ENCODE results near the gene ZNF541. TPM values are rescaled to one million over a fixed set of nuclear protein-coding genes. Genes with fewer than 3 reads are reported as not detected.

Gene ZNF541
- total RNA-seq, 1 donor from 2014 or later: 0.26 TPM

- intact Hi-C loops (cut with DNase I): loop anchor here (10.0 kb wide), 1 partner anchor 80 kb away; no protein-coding TSS in a partner anchor
- no peaks in the 10 kb centered on the region for H3K9me3 ChIP-seq
- ATAC-seq (no peak), DNase-seq (no peak)
- H3K4me1 ChIP-seq: peaks cover 29% of the 10 kb centered on the region
- no peak overlapping the region for H3K4me3 ChIP-seq
- H3K36me3 ChIP-seq: no peaks in the 10 kb centered on the region
- no peak for TF ChIP-seq CTCF (IDR thresholded peaks at IDR 0.05)
- H3K27me3 ChIP-seq: no peaks in the 10 kb centered on the region
- no peak overlapping the region for H3K27ac ChIP-seq
Observed at GRCh38 chr19:47614559-47614958, 41.6 kb upstream of the ZNF541 start.

- H3K4me3 ChIP-seq: no peak overlapping the region
- intact Hi-C loops (cut with DNase I): loop anchor here (10.0 kb wide), 1 partner anchor 81 kb away; no protein-coding TSS in a partner anchor
- no peaks in the 10 kb centered on the region for H3K9me3 ChIP-seq
- ATAC-seq (no peak), DNase-seq (no peak)
- TF ChIP-seq CTCF (IDR thresholded peaks at IDR 0.05): no peak
- H3K27me3 ChIP-seq: no peaks in the 10 kb centered on the region
- H3K36me3 ChIP-seq: no peaks in the 10 kb centered on the region
- H3K4me1 ChIP-seq: peaks cover 29% of the 10 kb centered on the region
- no peak overlapping the region for H3K27ac ChIP-seq
Observed at GRCh38 chr19:47614021-47614295, 41.0 kb upstream of the ZNF541 start.

- intact Hi-C loops (cut with DNase I): loop anchor here (10.0 kb wide), 1 partner anchor 81 kb away; no protein-coding TSS in a partner anchor
- Histone ChIP-seq H3K27me3 (no peaks in the 10 kb centered on the region), H3K27ac (no peak overlapping the region), H3K4me1 (peaks cover 29% of the 10 kb centered on the region), H3K36me3 (no peaks in the 10 kb centered on the region), H3K9me3 (no peaks in the 10 kb centered on the region), H3K4me3 (no peak overlapping the region)
- ATAC-seq (no peak), DNase-seq (no peak)
- no peak for TF ChIP-seq CTCF (IDR thresholded peaks at IDR 0.05)
Observed at GRCh38 chr19:47613165-47614020, 40.4 kb upstream of the ZNF541 start.

GRCh38 chr19:47610902-47611301 is 38.0 kb upstream of the ZNF541 start:
- no peaks in the 10 kb centered on the region for H3K27me3 ChIP-seq
- no peaks in the 10 kb centered on the region for H3K9me3 ChIP-seq
- peaks cover 30% of the 10 kb centered on the region for H3K4me1 ChIP-seq
- DNase-seq (no peak), ATAC-seq (no peak)
- no peak overlapping the region for H3K27ac ChIP-seq
- TF ChIP-seq CTCF (IDR thresholded peaks at IDR 0.05): no peak
- intact Hi-C loops (cut with DNase I): loop anchor here (10.0 kb wide), 1 partner anchor 84 kb away; no protein-coding TSS in a partner anchor
- peak overlapping the region; percentile 99 for H3K4me3 ChIP-seq
- H3K36me3 ChIP-seq: no peaks in the 10 kb centered on the region

GRCh38 chr19:47609906-47610894 is 37.3 kb upstream of the ZNF541 start:
- H3K4me1 ChIP-seq: peaks cover 28% of the 10 kb centered on the region
- H3K36me3 ChIP-seq: no peaks in the 10 kb centered on the region
- no peaks in the 10 kb centered on the region for H3K27me3 ChIP-seq
- TF ChIP-seq CTCF (IDR thresholded peaks at IDR 0.05): no peak
- intact Hi-C loops (cut with DNase I): loop anchor here (10.0 kb wide), 1 partner anchor 85 kb away; no protein-coding TSS in a partner anchor
- DNase-seq (peak; percentile 76), ATAC-seq (peak; percentile 3)
- no peaks in the 10 kb centered on the region for H3K9me3 ChIP-seq
- H3K27ac ChIP-seq: peak overlapping the region; percentile 98
- H3K4me3 ChIP-seq: peak overlapping the region; percentile 99
